ENCODE data around the gene ATP1A3. TPM values are rescaled to one million over a fixed set of nuclear protein-coding genes. Genes with fewer than 3 reads are reported as not detected.

Gene ATP1A3
- total RNA-seq, 1 experiment from 2014 or later, result 34.7 TPM

DNA sequence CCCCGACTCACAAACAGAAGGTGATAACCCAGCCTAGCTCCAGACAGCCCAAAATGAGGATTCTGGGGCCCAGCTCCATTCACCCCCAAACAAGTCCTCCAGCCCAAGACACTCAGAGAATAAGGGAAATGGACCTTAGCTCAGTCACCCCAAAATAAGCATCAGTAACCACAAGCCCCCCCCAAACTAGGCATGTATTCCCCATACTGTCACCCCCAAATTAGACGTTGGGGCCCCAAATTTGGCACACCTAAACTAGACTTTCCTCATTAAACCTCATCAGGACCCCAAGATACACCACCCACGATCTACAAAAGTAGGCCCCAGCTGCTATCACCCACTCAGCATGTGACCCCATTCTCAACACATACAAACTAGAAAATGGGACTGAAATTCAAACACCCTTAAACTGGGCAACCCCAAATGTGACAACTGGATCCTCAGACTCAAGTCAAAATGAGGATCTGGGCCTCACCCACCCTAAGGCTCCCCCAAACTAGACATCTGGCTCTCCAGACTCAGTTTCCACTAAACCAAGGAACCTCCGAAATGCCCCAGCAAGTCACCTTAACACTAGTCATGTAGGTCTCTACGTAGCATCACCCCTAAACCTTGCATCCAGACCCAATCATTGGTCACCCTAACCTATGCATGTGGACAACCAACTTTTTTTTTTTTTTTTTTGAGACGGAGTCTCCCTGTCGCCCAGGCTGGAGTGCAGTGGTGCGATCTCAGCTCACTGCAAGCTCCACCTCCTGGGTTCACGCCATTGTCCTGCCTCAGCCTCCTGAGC, 52.4 kb downstream of the ATP1A3 start:
- POLR2A ChIA-PET, result no interaction called here
- CTCF ChIA-PET, result no interaction called here

More for the DNA sequence above, 52.4 kb downstream of the ATP1A3 start:
- no peaks in the 10 kb centered on the region for H3K36me3 ChIP-seq (ENCODE audit: control insufficient read depth in 1 of 2, insufficient read depth in 2 of 2, low read length in 2 of 2)
- H3K27ac ChIP-seq (ENCODE audit: low read depth, low read length), result no peak overlapping the region
- H3K79me2 ChIP-seq (ENCODE audit: insufficient read depth, low read length), result no peaks in the 10 kb centered on the region
- H3K4me3 ChIP-seq (replicated peaks in 1 of 2; ENCODE audit: low read depth in 1 of 2, low read length in 2 of 2), result no peak overlapping the region
- H3K27me3 ChIP-seq (ENCODE audit: insufficient read depth, low read length), result no peaks in the 10 kb centered on the region
- no peak overlapping the region for H3K4me2 ChIP-seq (ENCODE audit: low read length)
- H3K9me3 ChIP-seq (ENCODE audit: control insufficient read depth in 1 of 2, insufficient read depth in 1 of 2, low read depth in 1 of 2, low read length in 2 of 2), result no peaks in the 10 kb centered on the region
- no peaks in the 10 kb centered on the region for H3K4me1 ChIP-seq (ENCODE audit: control insufficient read depth in 1 of 2, insufficient read depth in 2 of 2, low read length in 2 of 2)
- RAD21 ChIA-PET (ENCODE audit: low non-redundant PET in 1 of 2, low total read pairs in 2 of 2, uncharacterized antibody in 2 of 2, unreplicated experiment in 2 of 2), result no interaction called here
- BruUV-seq (replicated peaks), result no TSS peak
- no peak overlapping the region for H3K9ac ChIP-seq (ENCODE audit: low read length)
- H3K9me2 ChIP-seq (ENCODE audit: insufficient read depth), result no peaks in the 10 kb centered on the region
- no peaks in the 10 kb centered on the region for H4K20me1 ChIP-seq (ENCODE audit: insufficient read depth)
- DNase-seq (ENCODE audit: low read depth, low spot score) (no peak), ATAC-seq (no peak)
- intact Hi-C loops (cut with micrococcal nuclease), result no loop called here
- TF ChIP-seq JUND (IDR thresholded peaks at IDR 0.05) (no peak), ZFX (IDR thresholded peaks at IDR 0.05) (no peak), CEBPB (IDR thresholded peaks at IDR 0.05; ENCODE audit: low read depth) (no peak), TCF7L2 (IDR thresholded peaks at IDR 0.05; ENCODE audit: borderline replicate concordance, extremely low read depth, insufficient read depth, insufficient read length) (no peak), EZH2 (IDR thresholded peaks at IDR 0.05) (no peak), EGR1 (IDR thresholded peaks at IDR 0.05; ENCODE audit: low read depth) (no peak), SIN3A (IDR thresholded peaks at IDR 0.05; ENCODE audit: low read depth) (no peak), CBX3 (IDR thresholded peaks at IDR 0.05; ENCODE audit: low read depth) (no peak), ZNF274 (IDR thresholded peaks at IDR 0.05; ENCODE audit: low read depth, low read length) (no peak), ELF1 (IDR thresholded peaks at IDR 0.05; ENCODE audit: borderline replicate concordance, low read depth) (no peak), YY1 (IDR thresholded peaks at IDR 0.05; ENCODE audit: extremely low read depth, insufficient replicate concordance, low read depth, low read length) (no peak), POLR2AphosphoS5 (IDR thresholded peaks at IDR 0.05; ENCODE audit: low read depth, low read length) (no peak), SP1 (IDR thresholded peaks at IDR 0.05; ENCODE audit: low read depth) (no peak), FOSL1 (IDR thresholded peaks at IDR 0.05; ENCODE audit: low read depth) (no peak), EZH2phosphoT487 (IDR thresholded peaks at IDR 0.05; ENCODE audit: borderline replicate concordance) (no peak), RAD21 (IDR thresholded peaks at IDR 0.05; ENCODE audit: low read depth) (no peak), SRF (IDR thresholded peaks at IDR 0.05; ENCODE audit: low read depth) (no peak)
- TF ChIP-seq, protein P1, sequence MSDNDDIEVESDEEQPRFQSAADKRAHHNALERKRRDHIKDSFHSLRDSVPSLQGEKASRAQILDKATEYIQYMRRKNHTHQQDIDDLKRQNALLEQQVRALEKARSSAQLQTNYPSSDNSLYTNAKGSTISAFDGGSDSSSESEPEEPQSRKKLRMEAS (IDR thresholded peaks at IDR 0.05), result no peak
- TF ChIP-seq, protein P2, sequence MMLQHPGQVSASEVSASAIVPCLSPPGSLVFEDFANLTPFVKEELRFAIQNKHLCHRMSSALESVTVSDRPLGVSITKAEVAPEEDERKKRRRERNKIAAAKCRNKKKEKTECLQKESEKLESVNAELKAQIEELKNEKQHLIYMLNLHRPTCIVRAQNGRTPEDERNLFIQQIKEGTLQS (IDR thresholded peaks at IDR 0.05), result no peak
- TF ChIP-seq, protein P3, sequence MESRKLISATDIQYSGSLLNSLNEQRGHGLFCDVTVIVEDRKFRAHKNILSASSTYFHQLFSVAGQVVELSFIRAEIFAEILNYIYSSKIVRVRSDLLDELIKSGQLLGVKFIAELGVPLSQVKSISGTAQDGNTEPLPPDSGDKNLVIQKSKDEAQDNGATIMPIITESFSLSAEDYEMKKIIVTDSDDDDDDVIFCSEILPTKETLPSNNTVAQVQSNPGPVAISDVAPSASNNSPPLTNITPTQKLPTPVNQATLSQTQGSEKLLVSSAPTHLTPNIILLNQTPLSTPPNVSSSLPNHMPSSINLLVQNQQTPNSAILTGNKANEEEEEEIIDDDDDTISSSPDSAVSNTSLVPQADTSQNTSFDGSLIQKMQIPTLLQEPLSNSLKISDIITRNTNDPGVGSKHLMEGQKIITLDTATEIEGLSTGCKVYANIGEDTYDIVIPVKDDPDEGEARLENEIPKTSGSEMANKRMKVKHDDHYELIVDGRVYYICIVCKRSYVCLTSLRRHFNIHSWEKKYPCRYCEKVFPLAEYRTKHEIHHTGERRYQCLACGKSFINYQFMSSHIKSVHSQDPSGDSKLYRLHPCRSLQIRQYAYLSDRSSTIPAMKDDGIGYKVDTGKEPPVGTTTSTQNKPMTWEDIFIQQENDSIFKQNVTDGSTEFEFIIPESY (IDR thresholded peaks at IDR 0.05; ENCODE audit: extremely low read depth, insufficient replicate concordance, low read length), result no peak
- H2AFZ ChIP-seq (ENCODE audit: low read depth, low read length, poor library complexity, severe bottlenecking), result no peak overlapping the region
